ENCODE measurements around the gene ERBB3. TPM values are rescaled to one million over a fixed set of nuclear protein-coding genes. Genes with fewer than 3 reads are reported as not detected.

ERBB3 gene
- total RNA-seq, 1 experiment from 2014 or later = 64.3 TPM

GRCh38 chr12:56104815-56105608, 25.0 kb downstream of the ERBB3 start:
- ATAC-seq (peak; percentile 1), DNase-seq (ENCODE audit: low spot score) (peak; percentile 26)
- Mint-ChIP-seq H3K27me3 (ENCODE audit: low read depth) (no peaks in the 10 kb centered on the region), H3K4me1 (peaks cover 24% of the 10 kb centered on the region), H3K9me3 (no peaks in the 10 kb centered on the region), H3K36me3 (peaks cover 61% of the 10 kb centered on the region), H3K4me3 (peak overlapping the region; percentile 90), H3K27ac (peak overlapping the region; percentile 86)
- ChIA-PET CTCF (interaction anchor here (0.6 to 2.2 kb wide), 20 partner anchors 13 to 532 kb away, joined by 3 to 36 read pairs (median 6); partner anchors contain the start of genes ANKRD52, CNPY2, ERBB3 and ESYT1), POLR2A (interaction anchor here (0.6 to 2.2 kb wide), 20 partner anchors 10 to 375 kb away, joined by 3 to 34 read pairs (median 6); partner anchors contain the start of genes CNPY2, ERBB3, ESYT1 and PYM1)
- TF ChIP-seq IRF2 (CRISPR knock-in tag; IDR thresholded peaks at IDR 0.05; ENCODE audit: borderline replicate concordance, low read depth) (0 out of 2 replicates have a peak, but pooled peaks have one; percentile 4), USF2 (CRISPR knock-in tag; IDR thresholded peaks at IDR 0.05) (0 out of 2 replicates have a peak, but pooled peaks have one; percentile 22), ZMAT4 (CRISPR knock-in tag; IDR thresholded peaks at IDR 0.05) (no peak), SMAD3 (CRISPR knock-in tag; IDR thresholded peaks at IDR 0.05; ENCODE audit: borderline replicate concordance) (peak; percentile 12; the same call in 1 of the 2 replicates), E2F4 (CRISPR knock-in tag; IDR thresholded peaks at IDR 0.05; ENCODE audit: borderline replicate concordance, low read depth) (0 out of 2 replicates have a peak, but pooled peaks have one; percentile 5), GABPB1 (CRISPR knock-in tag; IDR thresholded peaks at IDR 0.05) (0 out of 2 replicates have a peak, but pooled peaks have one; percentile 5), ERG (CRISPR knock-in tag; IDR thresholded peaks at IDR 0.05) (0 out of 2 replicates have a peak, but pooled peaks have one; percentile 44), USF1 (CRISPR knock-in tag; IDR thresholded peaks at IDR 0.05) (peak; percentile 53; the same call in 1 of the 2 replicates), ELF4 (CRISPR knock-in tag; IDR thresholded peaks at IDR 0.05; ENCODE audit: low read depth) (no peak), ZNF138 (CRISPR knock-in tag; conservative IDR thresholded peaks at IDR 0.05) (no peak), TP53 (CRISPR knock-in tag; IDR thresholded peaks at IDR 0.05) (0 out of 2 replicates have a peak, but pooled peaks have one; percentile 15), AFF4 (CRISPR knock-in tag; IDR thresholded peaks at IDR 0.05; ENCODE audit: borderline replicate concordance) (no peak)

- no peak for DNase-seq (ENCODE audit: low spot score)
- Mint-ChIP-seq H3K9me3 (no peaks in the 10 kb centered on the region), H3K36me3 (peaks cover 64% of the 10 kb centered on the region), H3K27me3 (ENCODE audit: low read depth) (no peaks in the 10 kb centered on the region), H3K4me3 (peak overlapping the region; percentile 90), H3K4me1 (peaks cover 24% of the 10 kb centered on the region), H3K27ac (peak overlapping the region; percentile 86)
- no peak for ATAC-seq
- ChIA-PET POLR2A (interaction anchor here (1.1 to 2.2 kb wide), 5 partner anchors 12 to 376 kb away, joined by 3 to 34 read pairs (median 6); partner anchors contain the start of genes ERBB3 and ZC3H10), CTCF (interaction anchor here (0.6 to 2.2 kb wide), 7 partner anchors 12 to 60 kb away, joined by 3 to 36 read pairs (median 16); partner anchors contain the start of genes ESYT1 and ZC3H10)
- TF ChIP-seq ATF1 (CRISPR knock-in tag; IDR thresholded peaks at IDR 0.05) (no peak), KAT7 (CRISPR knock-in tag; IDR thresholded peaks at IDR 0.05; ENCODE audit: borderline replicate concordance) (no peak), GTF2I (CRISPR knock-in tag; conservative IDR thresholded peaks at IDR 0.05) (no peak), ZNF423 (CRISPR knock-in tag; IDR thresholded peaks at IDR 0.05) (no peak), ZNF317 (CRISPR knock-in tag; IDR thresholded peaks at IDR 0.05; ENCODE audit: borderline replicate concordance, low read depth) (no peak), USF1 (CRISPR knock-in tag; IDR thresholded peaks at IDR 0.05) (no peak), ELF4 (CRISPR knock-in tag; IDR thresholded peaks at IDR 0.05; ENCODE audit: low read depth) (no peak), NFYB (CRISPR knock-in tag; conservative IDR thresholded peaks at IDR 0.05; ENCODE audit: low read depth) (no peak), SP1 (CRISPR knock-in tag; conservative IDR thresholded peaks at IDR 0.05) (no peak), CREM (CRISPR knock-in tag; IDR thresholded peaks at IDR 0.05) (no peak)
- TF ChIP-seq, protein P1, sequence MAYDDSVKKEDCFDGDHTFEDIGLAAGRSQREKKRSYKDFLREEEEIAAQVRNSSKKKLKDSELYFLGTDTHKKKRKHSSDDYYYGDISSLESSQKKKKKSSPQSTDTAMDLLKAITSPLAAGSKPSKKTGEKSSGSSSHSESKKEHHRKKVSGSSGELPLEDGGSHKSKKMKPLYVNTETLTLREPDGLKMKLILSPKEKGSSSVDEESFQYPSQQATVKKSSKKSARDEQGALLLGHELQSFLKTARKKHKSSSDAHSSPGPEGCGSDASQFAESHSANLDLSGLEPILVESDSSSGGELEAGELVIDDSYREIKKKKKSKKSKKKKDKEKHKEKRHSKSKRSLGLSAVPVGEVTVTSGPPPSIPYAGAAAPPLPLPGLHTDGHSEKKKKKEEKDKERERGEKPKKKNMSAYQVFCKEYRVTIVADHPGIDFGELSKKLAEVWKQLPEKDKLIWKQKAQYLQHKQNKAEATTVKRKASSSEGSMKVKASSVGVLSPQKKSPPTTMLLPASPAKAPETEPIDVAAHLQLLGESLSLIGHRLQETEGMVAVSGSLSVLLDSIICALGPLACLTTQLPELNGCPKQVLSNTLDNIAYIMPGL (CRISPR knock-in tag; IDR thresholded peaks at IDR 0.05) = no peak
These were observed 25.6 kb downstream of the ERBB3 start for GRCh38 chr12:56105609-56105902.
